DMS153 (cell line): ENCODE measurements around the gene PTPRT.

Source experiments
- DNase-seq: peaks from one replicate; lab custom pipeline; 2025; lab: John Stamatoyannopoulos, UW

Gene PTPRT

DNA sequence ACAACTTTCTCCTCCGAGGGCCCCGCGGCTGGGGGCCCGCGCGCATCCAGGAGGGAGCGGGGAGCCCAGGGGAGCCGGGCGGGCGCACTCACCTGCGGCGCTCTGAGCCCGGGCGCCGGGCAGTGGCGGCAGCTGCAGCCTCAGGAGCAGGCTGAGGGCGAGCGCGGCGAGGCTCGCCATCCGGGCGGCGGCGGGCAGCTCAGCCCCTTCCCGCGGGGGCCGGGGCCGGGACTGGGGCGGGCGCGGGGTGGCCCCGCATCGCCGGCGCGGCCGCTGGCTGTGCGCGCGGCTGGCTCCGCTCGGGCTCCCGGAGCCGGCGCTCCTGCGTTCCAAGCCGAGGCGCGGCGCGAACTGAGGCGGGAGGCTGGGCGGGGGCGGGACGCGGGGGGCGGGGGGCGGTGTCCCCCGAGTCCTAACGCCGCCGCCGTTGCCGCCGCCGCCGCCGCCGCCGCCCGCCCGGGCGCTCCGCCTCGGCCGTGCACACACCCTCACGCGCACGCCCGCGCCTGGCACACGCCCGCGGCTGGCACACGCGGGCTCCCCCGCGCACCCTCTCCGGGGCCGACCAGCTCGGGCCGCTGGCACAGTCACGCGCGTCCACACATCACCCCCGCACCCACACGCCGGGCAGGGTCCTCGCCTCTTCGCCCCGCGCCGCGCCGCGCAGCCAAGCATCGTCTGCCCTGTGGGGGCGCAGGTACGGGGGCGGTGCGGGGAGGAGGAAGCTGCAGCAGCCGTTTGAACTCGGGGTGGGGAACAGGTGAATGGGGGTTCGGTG lies at the start of gene PTPRT:
Gene PTPRT (minus strand): TSS at position 353 of the 778 bp plus-strand sequence. CDS start 173 bp downstream, at position 180.
- no peak for DNase-seq

DNA sequence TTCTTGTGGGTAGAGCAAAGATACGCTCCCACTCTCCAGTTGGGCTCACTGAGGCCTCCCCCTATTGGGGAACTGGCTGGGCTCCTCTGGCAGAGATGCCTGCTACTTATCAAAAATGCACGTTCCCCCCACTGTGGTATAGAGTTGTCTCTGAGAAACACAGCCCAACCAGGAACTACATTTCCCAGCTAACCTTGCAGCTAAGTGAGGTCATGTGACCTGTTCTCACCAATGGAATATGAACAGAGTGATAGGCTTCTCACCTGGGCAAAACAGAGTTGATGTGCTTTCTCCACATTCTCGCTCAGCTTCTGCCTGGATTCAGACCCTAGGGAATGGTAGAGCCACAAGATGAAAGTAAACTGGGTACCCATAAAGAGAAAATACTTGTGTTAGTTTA lies 49.1 kb upstream of the PTPRT start:
- DNase-seq, result no peak

DNA sequence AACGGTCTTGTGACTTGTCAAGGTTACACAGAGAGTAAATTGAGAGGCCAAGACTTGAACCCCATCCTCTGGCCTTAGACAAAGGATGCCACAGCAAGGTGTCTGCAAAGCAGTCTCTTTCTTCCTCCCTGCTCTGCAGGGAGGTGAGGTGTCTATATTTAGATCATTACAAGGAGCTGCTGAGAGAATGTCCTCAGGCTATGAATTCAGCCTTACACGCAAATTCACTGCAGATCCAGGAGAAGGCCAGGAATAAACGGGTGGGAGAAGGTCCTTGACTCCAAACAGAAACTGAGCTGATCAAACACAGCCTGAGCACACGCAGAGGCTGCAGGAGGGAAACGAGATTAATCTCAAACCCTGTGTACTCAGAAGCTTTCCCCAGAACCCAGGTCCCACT lies 48.6 kb upstream of the PTPRT start:
- no peak for DNase-seq

DNA sequence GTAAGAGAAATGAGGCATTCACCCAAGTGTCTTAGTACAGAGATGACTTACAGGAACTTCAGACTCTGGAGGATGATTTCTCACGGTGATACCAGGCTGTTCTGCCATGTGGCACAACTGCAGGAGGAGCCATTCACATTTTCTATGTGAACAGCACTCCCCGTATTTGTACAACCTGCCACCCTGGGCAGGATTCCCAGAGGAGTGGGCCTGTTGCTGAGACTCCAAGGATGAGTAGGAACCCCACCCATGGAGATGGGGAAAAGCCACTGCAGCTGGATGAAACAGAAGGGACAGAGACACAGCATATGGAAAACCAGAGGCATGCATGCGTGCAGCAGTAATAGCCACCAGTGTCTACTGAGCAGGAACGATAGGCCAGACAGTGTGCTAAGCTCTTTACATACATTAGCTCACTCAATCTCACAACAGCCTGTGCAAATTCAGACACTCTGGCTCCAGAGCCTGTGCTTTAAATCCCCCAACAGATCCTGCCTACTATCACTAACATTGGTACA lies 48.0 kb upstream of the PTPRT start:
- no peak for DNase-seq

DNA sequence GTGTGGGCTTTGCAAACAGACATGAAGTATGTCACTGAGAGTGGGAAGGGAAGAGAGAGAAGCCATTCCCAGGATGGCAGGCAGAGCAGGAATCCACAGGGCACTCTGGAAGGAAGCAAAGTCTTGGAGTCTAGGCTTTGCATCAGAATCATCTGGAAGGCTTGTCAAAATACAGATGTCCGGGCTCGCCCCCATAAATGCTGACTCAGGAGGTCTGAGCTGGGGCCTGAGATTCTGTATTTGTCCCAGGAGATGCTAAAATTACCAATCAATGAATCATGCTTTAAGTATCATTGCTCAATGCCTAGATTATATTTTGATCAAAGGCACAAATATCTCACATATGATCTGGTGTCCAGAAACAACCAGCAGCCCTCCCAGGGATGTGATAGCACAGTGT lies 46.3 kb upstream of the PTPRT start:
- DNase-seq, result no peak

DNA sequence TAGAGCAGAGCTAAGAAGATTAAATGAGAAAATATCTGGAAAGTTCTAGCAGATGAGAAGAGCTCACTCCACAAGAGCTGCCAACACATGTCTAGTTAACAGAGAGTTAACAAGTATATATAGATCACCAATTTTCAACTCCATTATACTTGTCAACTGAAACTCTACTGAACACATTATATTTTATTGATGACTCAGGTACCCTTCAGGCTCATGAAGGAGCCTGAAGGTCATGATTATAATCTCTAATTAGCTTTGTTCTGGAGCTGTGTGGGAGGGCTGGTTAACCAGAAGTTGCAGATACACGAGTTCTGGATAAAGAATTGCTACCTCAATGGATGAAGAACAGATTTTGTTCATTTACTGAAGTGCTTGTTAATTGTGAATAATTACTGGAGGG lies 42.1 kb upstream of the PTPRT start:
- no peak for DNase-seq

DNA sequence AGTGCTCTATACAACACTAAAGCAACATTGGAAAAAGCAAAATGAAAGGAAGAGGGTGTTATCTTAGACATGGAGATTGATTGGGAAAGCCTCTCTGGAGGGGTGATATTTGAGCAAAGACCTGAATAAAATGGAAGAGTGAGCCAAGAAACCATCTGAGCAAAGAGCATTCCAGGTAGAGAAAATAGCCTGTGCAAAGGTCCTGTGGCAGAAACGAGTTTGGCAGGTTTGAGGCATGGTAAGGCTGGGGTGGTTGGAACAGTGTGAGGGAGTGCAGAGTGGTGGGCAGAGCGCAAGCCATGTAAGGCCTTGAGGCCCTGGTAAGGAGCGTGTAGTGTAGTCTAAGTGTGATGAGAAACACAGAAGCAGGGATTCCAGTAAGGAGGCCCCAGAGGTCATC lies 40.0 kb upstream of the PTPRT start:
- no peak for DNase-seq

DNA sequence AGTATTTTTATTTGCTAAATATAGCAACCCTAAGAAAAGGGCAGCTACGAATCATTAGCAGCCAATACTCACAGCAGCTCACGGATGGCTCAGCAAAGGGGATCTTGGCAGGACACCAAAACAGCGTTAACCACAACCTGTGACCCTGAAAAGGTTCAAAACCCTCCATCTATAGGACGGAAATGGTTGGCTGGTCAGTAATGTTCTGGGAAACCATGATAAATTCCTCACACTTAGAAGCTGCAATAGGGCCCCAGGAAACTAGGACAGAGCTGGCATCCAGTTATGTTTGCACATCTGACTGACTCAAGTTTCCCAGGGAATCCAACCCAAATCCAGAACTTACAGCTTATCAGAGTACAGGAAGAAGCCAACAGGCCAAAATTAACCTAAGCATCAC lies 30.9 kb upstream of the PTPRT start:
- no peak for DNase-seq

DNA sequence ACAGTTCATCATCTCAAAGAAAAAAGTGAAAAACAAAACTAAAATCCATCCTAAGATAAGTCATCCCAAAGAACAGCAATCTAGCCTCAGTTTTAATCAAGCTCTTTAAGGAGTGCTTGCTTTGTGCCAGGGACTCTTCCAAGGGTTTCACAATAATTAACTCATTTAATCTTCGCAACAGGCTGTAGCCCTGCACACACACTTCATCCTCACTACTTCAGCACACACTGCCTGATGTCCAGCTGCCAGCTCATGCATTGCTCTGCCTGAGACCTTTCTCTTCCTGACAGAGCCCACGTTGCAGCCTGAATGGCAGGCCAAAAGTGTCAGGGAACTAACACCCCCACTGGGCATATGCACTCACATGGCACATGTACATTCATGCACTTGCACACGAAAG lies 21.2 kb upstream of the PTPRT start:
- DNase-seq, result no peak

DNA sequence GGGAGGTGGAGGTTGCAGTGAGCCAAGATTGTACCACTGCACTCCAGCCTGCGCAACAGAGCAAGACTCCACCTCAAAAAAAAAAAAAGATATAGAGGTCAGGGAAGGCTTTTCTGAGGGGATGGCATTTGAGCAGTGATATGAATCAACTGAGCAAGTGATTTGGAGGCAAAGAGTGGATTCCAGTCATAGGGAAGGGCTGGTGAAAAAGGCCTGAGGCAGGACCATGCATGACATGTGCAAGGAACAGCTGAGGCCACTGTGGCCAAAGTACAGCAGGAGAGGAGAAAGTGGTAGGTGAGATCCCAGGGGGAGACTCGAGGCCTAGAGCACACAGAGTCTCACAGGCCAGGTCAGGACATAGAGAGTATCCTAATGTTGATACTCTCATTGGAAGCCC lies 20.1 kb upstream of the PTPRT start:
- no peak for DNase-seq

DNA sequence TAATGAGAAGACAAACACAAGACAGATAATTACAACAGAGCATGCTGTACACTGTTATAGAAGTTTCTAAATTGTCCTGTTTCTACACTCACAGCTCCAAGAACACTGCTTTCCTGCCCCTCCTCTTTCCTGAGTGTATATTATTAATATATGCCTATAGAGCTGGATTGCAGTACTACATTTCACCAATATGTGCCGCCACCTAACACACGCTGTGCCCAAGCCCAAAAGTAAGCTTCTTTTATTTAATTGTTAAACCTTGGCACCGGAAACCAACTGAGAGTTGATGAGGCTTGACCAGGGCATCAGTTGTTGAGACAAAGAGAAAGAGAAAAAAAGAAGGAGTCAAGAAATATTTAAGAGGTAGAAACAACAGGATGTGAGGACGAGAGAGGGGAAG lies 16.0 kb upstream of the PTPRT start:
- DNase-seq, result no peak

DNA sequence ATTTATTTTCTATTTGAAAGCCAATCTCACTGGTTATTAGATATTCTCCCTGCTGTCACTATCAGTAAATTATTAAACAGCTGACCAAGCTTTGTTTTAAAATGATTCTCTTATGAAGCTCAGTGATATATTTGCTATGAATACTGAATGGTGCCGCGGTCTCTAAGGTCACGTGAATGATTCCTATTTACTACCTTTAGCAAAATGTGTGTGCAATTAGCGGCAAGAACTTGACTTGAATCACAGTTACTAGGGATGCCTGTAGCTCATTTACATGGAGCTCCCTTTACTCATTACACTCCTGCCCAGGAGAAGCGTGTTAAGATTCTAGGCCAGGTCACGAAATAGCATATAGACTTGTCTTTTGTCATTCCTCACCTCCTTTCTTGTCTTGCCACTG lies 12.4 kb upstream of the PTPRT start:
- no peak for DNase-seq

DNA sequence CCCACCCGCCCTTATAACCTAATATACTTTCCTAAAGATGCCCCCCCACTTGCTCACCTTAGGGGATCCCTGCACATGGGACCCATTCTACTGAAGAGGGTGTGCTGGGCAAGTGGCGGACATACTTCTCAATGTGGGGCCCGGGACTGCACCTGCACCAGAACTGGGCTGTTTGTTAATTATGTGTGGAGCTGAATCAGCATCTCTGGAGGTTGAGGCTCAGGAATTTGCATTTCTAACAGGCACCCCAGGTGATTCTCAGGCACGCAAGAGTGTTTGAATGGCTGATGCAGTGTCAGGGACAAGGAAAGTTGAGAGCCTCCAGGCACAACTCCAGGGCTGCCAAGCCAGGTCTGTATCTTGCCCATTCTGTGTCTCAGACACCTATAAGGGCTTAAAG lies 8.9 kb upstream of the PTPRT start:
- DNase-seq, result no peak

DNA sequence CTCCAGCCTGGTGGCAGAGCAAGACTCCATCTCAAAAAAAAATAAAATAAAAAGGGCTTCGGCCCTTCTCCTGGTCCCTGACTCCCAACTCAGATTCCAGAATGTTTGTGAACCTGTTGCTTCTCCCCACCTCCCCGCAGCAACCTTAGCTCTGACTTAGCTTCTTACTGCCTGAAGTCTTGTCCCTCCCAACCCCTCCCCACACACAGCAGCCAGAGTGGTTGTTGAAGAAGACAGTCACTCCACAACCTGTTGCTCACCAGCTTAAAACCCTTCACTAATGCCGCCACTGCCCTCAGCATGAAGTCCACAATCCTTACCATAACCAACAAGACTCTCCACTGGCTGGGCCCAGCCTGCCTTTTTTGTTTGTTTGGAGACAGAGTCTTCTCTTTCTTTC lies 6.5 kb upstream of the PTPRT start:
- no peak for DNase-seq

DNA sequence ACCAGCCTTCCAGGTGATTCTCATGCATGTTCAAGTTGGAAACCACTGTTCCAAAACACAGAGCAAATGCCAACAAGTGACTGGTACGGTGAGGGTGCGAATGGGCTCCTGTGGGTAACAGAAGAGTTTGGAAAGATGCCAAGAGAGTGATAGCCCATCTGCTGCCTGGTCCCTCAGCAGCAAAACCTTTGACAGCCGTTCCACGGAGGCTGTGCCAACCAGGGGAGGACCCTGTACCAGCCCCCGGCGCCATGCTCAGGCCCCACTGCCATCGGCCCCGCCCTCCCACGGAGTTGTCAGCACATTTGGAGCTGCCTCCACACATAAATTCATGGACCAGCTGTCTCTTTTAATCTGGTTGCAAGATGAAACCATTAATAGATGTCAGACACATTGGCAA lies 4.4 kb upstream of the PTPRT start:
- no peak for DNase-seq

DNA sequence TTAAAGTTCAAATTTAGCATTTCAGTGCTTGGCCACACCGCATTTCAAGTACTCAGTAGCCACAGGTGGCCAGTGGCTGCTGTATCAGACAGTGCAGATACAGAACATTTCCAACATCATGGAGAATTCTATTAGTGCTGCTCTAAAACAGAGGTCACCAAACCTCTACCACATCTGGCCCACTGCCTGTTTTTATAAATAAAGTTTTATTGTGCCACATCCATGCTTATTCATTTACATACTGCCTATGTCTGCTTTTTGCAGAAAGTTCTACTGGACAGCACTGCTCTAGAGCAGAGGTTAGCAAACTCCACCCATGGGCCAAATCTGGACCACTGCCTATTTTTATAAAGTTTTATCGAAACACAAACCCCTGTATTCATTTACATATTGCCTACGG lies 3.7 kb upstream of the PTPRT start:
- no peak for DNase-seq

DNA sequence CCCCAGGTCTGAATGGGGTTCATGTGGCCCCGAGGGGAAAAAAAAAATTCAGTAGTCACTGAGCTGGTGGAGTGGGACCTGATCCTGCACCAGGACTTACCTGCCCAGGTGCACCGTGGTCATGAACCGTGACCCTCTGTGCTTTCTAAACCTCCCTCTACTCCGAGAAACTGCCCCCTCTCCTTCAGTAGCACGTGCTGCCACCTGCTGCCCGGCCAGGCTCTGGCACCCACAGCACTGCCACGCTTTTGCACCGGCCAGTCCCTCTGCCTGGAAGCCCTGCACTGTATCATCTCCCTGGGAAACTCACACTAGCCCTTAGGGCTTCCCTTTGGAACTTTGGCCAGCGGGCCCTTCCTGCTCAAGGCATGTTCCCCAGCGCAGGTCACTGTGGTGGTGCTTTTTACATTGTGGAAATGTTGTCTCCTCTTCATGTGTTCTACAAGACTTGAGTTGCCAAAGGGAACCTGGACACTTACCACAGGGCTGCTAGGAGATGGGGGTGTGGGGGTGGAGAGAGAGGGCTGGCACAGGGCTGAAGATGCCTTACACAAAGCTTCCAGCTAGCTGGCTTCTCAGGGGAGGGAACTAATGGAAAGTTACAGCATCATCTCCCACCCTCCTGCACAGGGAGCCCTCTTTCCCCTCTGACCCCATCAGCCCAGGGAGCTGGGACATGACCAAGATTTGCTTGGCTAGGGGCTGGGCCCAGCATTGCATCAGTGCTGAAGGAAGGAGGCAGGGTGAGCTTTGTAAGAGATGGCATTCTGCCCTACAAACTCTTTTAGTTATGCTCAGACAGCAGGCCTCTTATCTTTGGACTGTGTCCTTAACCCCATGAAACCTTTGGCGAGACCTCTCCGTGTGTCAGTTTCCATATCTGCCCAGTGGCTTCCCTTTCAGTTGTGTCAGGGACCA lies 2.5 kb upstream of the PTPRT start:
- no peak for DNase-seq

DNA sequence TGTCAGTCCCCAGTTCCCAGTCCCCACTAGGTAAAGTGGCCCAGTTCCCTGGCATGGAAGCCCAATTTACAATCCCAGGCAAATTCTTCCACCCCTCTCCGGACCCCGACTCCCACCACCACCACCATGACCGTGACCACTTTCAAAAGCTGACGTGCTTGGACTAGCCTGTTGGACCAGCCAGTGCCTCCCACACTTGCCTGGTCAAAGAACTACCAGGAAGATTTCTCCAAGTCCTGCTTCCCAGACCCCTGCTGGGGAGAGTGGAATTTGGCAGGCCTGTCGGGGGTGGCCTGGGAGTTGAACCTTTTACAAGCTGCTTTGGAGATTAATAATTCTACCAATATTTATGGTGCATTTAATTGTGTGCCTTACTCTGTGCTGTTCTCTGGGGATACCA lies 1.4 kb upstream of the PTPRT start:
- no peak for DNase-seq

DNA sequence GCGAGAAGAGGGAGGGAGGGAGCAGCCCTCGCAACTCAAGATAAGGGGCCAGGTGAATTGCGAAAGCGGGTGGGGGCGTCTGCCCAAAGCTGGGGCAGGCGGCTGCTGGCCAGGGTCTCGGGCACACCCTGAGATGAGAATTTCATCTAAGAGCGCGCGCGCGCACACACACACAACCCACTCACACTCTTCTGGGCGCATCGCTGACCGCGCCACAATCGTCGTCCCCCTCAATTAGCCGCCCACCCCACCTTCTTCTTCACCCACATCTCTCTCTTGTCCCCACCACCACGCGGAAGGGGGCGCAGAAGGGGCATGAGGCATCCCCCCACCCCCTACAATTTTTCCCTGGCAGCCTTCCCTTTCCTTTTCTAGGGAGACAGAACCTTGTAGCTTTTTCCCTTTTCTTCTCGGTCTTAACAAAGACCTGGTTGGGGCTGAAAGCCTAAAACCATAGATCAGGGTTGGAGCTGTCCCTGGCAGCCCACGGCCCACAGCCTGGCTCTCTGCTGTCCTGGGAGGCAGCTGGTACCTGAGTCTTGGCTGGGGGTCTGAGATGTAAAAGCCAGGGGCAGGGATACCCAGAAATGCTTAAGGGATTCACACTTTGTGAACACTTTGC lies 737 bp upstream of the PTPRT start:
- no peak for DNase-seq

DNA sequence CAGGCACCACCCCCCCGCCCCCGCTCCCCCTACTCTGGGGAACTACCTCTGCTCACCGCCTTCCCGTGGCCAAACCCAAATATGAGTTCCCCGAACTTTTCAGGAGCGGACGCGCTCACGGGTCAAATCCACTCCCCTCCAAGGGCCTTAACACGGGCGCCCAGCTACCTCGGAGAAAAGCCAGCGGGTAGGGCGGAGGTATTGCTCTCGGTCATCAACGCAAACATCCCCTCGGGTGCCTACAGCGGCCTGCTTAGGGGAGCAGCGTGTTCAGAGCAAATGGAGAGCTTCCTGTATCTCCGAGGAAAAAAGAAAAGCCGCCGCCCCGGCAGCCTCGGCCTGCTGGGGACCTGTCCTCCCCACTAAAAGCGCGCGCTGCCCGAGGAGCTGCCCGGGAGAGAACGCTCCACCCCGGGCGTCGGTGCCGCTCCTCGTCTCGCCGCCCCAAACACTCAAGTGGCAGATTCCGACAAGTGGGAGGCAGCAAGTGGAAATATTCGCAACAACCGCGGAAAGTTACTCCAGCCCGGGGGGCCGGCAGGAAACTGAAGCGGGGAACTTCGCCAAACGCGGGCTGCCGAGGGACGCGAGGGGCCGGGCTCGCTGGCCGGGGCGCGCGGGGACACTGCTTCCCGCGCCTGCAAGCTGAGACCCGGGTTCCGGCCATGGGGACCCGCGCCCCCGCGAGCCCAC lies 699 bp downstream of the PTPRT start:
- DNase-seq, result no peak

DNA sequence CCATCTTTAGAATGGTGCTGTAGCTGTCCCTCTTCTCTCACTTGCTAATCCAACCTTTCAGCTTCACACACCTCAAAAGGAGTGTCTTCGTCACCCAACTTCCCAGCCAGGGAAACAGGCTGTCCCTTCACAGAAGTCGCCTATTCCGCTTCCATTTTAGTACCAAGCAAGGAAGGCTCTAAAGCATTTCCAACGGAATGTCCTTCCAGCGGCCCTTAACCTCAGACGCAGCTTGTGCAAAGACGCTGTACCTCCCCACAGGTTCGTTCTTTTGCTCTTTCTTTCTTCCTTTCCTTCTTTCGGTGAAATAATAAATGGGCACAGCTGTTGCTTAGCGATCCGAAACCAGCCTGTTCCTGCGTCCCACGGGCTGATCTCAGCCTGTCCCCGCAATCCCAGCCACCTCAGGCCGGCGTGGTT lies 1.5 kb downstream of the PTPRT start:
- DNase-seq, result no peak
